ENCODE measurements around the gene CRTC1.

- no peak for TF ChIP-seq CTCF (IDR thresholded peaks at IDR 0.05)
- no peak for TF ChIP-seq ZFX (IDR thresholded peaks at IDR 0.05; ENCODE audit: borderline replicate concordance)
Measured at GRCh38 chr19:18710996-18711751, 27.7 kb downstream of the CRTC1 start.
